Ascending aorta (tissue), 2 donors: ENCODE data around the gene OSBPL8. TPM values are rescaled to one million over a fixed set of nuclear protein-coding genes. Genes with fewer than 3 reads are reported as not detected.

ENCODE experiments used
- DNase-seq, 2 donors: peaks; one replicate each; pipeline ENCODE4 v3.0.0-alpha.2; 2019; ENCODE audit warnings: low spot score in 2 of 2
- H3K27ac ChIP-seq, 2 donors: fragments of 200-600 bp; sonication (generic); one replicate each; pipeline ENCODE4 v1.5.1; 2016 to 2017; ENCODE audit warnings: mild to moderate bottlenecking in 1 of 2
- H3K27me3 ChIP-seq: fragments of 200-600 bp; sonication (generic); one replicate; pipeline ENCODE4 v1.5.1; 2017
- H3K36me3 ChIP-seq, 2 donors: fragments of 200-600 bp; sonication (generic); one replicate each; pipeline ENCODE4 v1.5.1; 2016
- H3K4me1 ChIP-seq, 2 donors: fragments of 200-600 bp; sonication (generic); one replicate each; pipeline ENCODE4 v1.5.1; 2016 to 2017; ENCODE audit warnings: mild to moderate bottlenecking in 1 of 2
- H3K4me3 ChIP-seq, 2 donors: fragments of 200-600 bp; sonication (generic); one replicate each; pipeline ENCODE4 v1.5.1; 2016 to 2017; ENCODE audit warnings: mild to moderate bottlenecking in 1 of 2
- H3K9me3 ChIP-seq, 2 donors: fragments of 200-600 bp; sonication (generic); one replicate each; pipeline ENCODE4 v1.5.1; 2016
- CTCF ChIP-seq, 3 experiments: fragments of 200-600 bp in 2 of 3; fragments of 450-650 bp in 1 of 3; sonication (generic) in 2 of 3; IDR thresholded peaks; one replicate each; pipeline ENCODE4 v1.5.1; 2016 to 2019; ENCODE audit warnings: antibody characterized with exemption in 3 of 3, mild to moderate bottlenecking in 1 of 3, moderate library complexity in 1 of 3
- intact Hi-C: fragments of 100-400 bp; cut with DNase I; formaldehyde crosslinking; loops from one replicate; pipeline ENCODE4 v1.15.1; 2023
- total RNA-seq: library from RNA; depleted of rRNA; stranded (reverse); fragments of >200 nt; gene quantifications from one replicate; pipeline ENCODE4 v1.1.0, GENCODE V29; 2016

Gene OSBPL8
- total RNA-seq, 1 donor from 2014 or later = 18.6 TPM

- H3K27me3 ChIP-seq = no peaks in the 10 kb centered on the region
- H3K4me1 ChIP-seq = no peaks in the 10 kb centered on the region
- no peaks in the 10 kb centered on the region for H3K9me3 ChIP-seq
- DNase-seq = no peak
- intact Hi-C loops = no loop called here
- no peak overlapping the region for H3K27ac ChIP-seq
- H3K4me3 ChIP-seq = no peak overlapping the region
- no peaks in the 10 kb centered on the region for H3K36me3 ChIP-seq
- no peak for TF ChIP-seq CTCF (IDR thresholded peaks at IDR 0.05)
Observed at GRCh38 chr12:76588881-76589565, 29.5 kb upstream of the OSBPL8 start.

- no peaks in the 10 kb centered on the region for H3K27me3 ChIP-seq
- intact Hi-C loops = no loop called here
- H3K4me1 ChIP-seq = no peaks in the 10 kb centered on the region
- no peak for DNase-seq
- no peaks in the 10 kb centered on the region for H3K9me3 ChIP-seq
- H3K36me3 ChIP-seq = no peaks in the 10 kb centered on the region
- H3K4me3 ChIP-seq = no peak overlapping the region
- no peak for TF ChIP-seq CTCF (IDR thresholded peaks at IDR 0.05)
- H3K27ac ChIP-seq = no peak overlapping the region
Observed at GRCh38 chr12:76587428-76588178, 28.0 kb upstream of the OSBPL8 start.

GRCh38 chr12:76586764-76587395, 27.3 kb upstream of the OSBPL8 start:
- Histone ChIP-seq H3K36me3 (no peaks in the 10 kb centered on the region), H3K27ac (no peak overlapping the region), H3K4me1 (no peaks in the 10 kb centered on the region), H3K9me3 (no peaks in the 10 kb centered on the region), H3K27me3 (no peaks in the 10 kb centered on the region), H3K4me3 (no peak overlapping the region)
- peak in 2 of 3 experiments; percentile 56 to 59 for TF ChIP-seq CTCF (IDR thresholded peaks at IDR 0.05)
- no peak for DNase-seq
- intact Hi-C loops = no loop called here

- H3K36me3 ChIP-seq = no peaks in the 10 kb centered on the region
- TF ChIP-seq CTCF (IDR thresholded peaks at IDR 0.05) = no peak
- no peak for DNase-seq
- no peak overlapping the region for H3K27ac ChIP-seq
- no peaks in the 10 kb centered on the region for H3K27me3 ChIP-seq
- H3K9me3 ChIP-seq = no peaks in the 10 kb centered on the region
- H3K4me3 ChIP-seq = no peak overlapping the region
- intact Hi-C loops = no loop called here
- no peaks in the 10 kb centered on the region for H3K4me1 ChIP-seq
Observed at GRCh38 chr12:76583301-76583700, 23.7 kb upstream of the OSBPL8 start.

GRCh38 chr12:76573840-76574373, 14.3 kb upstream of the OSBPL8 start:
- Histone ChIP-seq H3K27me3 (no peaks in the 10 kb centered on the region), H3K27ac (no peak overlapping the region), H3K36me3 (no peaks in the 10 kb centered on the region), H3K9me3 (no peaks in the 10 kb centered on the region), H3K4me3 (no peak overlapping the region), H3K4me1 (no peaks in the 10 kb centered on the region)
- intact Hi-C loops = no loop called here
- TF ChIP-seq CTCF (IDR thresholded peaks at IDR 0.05) = no peak
- DNase-seq = no peak
